Measurements from ENCODE around the gene TENM4.

Gene TENM4

GRCh38 chr11:79209540-79210266 lies 231.1 kb downstream of the TENM4 start:
- Histone ChIP-seq H3K4me3 (no peak overlapping the region), H3K27ac (no peak overlapping the region)
- no peak for DNase-seq (ENCODE audit: low spot score)
- no peak for TF ChIP-seq CTCF (IDR thresholded peaks at IDR 0.05)

- no peak for DNase-seq (ENCODE audit: low spot score)
- no peak overlapping the region for H3K4me3 ChIP-seq
- no peak overlapping the region for H3K27ac ChIP-seq
- no peak for TF ChIP-seq CTCF (IDR thresholded peaks at IDR 0.05)
These were observed 232.7 kb downstream of the TENM4 start for GRCh38 chr11:79208126-79208525.

- H3K27ac ChIP-seq = no peak overlapping the region
These were observed 233.9 kb downstream of the TENM4 start for GRCh38 chr11:79206951-79207350.

GRCh38 chr11:79205786-79206185 lies 235.0 kb downstream of the TENM4 start:
- Histone ChIP-seq H3K27ac (no peak overlapping the region), H3K4me3 (no peak overlapping the region)
- no peak for TF ChIP-seq CTCF (IDR thresholded peaks at IDR 0.05)
- no peak for DNase-seq (ENCODE audit: low spot score)

More at GRCh38 chr11:79206951-79207350, 233.9 kb downstream of the TENM4 start:
- DNase-seq (ENCODE audit: low spot score) = no peak
- no peak for TF ChIP-seq CTCF (IDR thresholded peaks at IDR 0.05)
- no peak overlapping the region for H3K4me3 ChIP-seq

GRCh38 chr11:79201677-79202347 lies 239.0 kb downstream of the TENM4 start:
- H3K27ac ChIP-seq = no peak overlapping the region
- TF ChIP-seq CTCF (IDR thresholded peaks at IDR 0.05) = no peak
- no peak overlapping the region for H3K4me3 ChIP-seq
- DNase-seq (ENCODE audit: low spot score) = no peak

- no peak for DNase-seq (ENCODE audit: low spot score)
- Histone ChIP-seq H3K27ac (peak overlapping the region in 1 of 2 donors; percentile 20), H3K4me3 (no peak overlapping the region)
- TF ChIP-seq CTCF (IDR thresholded peaks at IDR 0.05) = no peak
These were observed 240.3 kb downstream of the TENM4 start for GRCh38 chr11:79200398-79201070.
